Stimulated activated CD4-positive, alpha-beta T cell treated with anti-CD3 and anti-CD28 coated beads, Interleukin-4, amount 100 ng/mL, for 1 hour (primary cell): Measurements from ENCODE around the gene GATA5.

Source experiments
- DNase-seq: peaks from one replicate; pipeline ENCODE4 v3.0.0-alpha.2; 2020

Gene GATA5

DNA sequence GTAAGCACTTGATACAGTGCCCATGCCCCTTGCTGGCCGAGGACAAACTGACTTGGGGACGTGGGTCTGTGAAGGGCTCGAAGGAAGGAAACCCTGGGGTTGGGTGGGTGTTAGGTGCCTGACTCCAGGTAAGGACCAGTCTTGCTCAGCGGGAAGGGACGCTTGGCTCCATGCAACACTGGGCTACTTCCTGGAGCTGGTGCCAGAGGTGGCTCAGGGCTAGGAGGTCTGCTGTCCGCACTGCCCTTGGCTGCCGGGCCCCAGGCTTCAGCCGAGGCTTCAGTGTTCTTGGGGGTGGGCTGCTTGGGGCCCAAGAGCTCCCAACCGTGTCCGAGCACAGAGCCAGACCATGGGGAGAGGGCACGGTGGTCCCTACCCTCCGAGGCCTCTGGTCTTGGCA, 5.3 kb downstream of the GATA5 start:
- no peak for DNase-seq

DNA sequence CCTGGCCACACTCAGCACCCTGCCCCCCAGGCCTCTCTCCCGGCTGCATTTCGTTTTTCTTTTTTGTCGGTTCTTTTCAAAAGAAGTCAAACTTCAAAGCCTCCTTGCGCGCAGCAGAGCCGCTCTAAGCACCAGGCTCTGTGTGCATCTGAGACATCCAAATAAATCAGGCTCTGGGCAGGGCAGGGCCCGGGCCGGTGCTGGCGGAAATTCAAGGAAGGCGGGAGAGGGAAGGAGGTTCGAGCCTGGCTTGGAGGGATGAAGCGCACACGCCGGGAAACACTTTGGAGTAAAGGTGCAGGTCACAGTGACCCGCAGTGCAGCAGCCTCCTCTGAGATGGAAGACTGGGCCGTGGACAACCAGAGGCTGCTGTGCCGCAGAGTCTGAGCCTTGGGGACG, 5.8 kb downstream of the GATA5 start:
- DNase-seq, result no peak

- DNase-seq, result no peak
Observed at GRCh38 chr20:62469352-62469751, 6.4 kb downstream of the GATA5 start.

DNA sequence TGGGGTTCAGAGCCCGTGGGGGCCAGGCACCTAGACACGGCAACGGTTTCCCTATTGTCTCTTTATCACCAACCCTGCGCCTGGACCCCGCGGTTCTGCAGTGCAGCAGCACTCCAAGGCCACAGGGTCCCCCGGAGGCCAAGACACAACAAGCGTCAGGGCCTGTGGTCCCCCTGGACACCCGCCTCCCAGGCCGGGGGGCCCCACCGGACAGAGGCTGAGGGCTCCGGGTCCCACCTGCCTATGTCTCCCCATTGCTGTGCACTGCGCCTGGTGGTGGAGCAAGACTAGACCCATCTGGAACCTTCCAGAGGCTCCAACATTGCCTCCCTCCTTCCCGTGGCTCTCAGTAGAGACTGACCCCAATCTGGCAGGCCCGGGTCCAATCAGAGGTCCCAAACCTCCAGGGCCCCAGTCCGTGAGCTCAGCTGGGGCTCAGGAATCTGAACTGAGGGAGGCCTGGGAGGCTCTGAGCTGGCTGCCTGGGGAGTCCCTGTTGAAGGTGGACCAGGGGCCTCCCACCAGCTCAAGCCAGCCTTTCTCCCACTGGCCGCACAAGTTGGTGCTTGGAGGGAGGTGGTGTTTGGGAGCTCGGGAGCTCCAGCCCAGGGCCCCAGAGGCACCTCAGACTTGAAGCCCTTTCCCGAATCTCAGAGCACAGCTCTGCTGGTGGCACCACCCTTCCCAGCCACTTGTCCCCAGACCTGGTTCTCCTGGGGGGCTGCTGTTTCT, 8.8 kb downstream of the GATA5 start:
- DNase-seq, result no peak

DNA sequence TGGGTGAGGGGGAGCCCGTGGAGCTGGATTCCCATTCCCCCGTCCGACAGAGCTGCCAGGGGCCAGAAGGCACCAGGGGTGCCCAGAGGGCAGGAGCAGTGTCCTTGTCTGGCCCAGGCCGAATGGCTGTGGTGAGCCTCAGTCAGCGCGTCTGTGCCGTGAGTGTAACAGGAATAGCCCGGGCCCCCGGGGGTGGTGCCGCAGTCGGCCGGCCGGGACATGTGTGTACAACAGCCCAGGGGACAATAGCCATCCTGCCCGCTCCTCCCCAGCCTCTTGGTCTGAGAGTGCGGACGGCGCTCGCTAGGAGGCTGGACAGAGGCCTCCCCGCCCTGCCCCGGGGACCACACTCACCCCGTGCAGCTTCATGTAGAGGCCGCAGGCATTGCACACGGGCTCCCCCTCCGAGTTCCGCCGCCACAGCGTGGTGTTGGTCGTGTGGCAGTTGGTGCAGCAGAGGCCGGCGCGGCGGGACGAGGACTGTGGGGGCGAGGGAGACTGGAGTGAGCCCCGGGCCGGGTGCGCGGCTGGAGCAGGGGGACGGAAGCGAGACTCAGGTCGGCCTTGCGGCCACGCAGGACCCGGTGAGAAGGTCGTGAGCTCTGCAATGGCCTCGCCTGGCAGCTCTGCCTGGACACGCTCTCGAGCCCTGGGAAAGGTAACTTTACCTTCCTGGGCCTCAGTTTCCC, 9.6 kb downstream of the GATA5 start:
- no peak for DNase-seq

- DNase-seq, result no peak
Observed at GRCh38 chr20:62464990-62465389, 10.8 kb downstream of the GATA5 start.

DNA sequence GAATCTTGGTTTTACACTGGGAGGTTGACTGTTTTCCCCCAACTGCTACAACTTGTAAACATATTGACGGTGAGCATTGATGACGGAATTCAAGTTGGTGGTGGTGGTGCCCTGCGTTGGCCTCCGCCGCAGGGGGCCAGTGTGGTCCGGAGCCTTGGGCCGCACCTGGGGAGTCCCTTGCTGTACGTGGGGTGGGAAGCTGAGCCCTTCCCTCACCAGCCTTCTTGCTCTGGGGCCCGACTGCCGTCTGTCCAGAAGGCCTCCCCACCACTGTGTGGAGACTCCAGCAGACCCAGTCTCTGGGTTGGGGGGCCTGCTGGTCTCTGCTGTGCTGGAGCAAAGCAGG, 11.4 kb downstream of the GATA5 start:
- DNase-seq, result no peak

- no peak for DNase-seq
Observed at GRCh38 chr20:62463651-62464424, 12.0 kb downstream of the GATA5 start.

DNA sequence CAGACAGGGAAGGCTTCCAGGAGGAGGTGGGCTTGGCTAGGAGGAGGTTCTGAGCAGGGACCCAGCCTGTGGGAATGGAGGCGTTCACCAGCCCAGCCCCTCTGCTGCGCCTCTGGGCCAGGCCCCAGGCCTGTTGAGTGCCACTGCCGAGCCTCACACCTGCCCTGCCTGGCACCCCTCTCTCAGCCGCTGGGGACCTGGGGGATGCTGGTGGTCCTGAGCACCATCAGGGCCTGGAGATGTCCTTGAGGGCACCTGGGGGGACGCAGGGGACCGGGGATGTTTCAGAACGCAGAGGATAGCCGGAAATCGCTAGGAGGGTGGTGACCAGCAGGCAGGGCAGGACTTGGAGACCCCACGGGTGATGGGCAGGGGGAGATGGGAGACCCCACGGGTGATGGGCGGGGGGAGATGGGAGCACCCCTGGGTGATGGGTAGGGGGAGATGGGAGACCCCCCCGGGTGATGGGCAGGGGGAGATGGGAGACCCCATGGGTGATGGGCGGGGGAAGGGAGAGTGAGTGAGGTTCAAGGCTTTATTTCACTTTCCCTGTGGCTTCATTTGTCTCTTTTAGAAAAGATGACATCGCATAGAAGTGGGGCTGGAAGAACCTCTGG, 12.7 kb downstream of the GATA5 start:
- DNase-seq, result no peak

- DNase-seq, result no peak
Observed at GRCh38 chr20:62461834-62462233, 14.0 kb downstream of the GATA5 start.

DNA sequence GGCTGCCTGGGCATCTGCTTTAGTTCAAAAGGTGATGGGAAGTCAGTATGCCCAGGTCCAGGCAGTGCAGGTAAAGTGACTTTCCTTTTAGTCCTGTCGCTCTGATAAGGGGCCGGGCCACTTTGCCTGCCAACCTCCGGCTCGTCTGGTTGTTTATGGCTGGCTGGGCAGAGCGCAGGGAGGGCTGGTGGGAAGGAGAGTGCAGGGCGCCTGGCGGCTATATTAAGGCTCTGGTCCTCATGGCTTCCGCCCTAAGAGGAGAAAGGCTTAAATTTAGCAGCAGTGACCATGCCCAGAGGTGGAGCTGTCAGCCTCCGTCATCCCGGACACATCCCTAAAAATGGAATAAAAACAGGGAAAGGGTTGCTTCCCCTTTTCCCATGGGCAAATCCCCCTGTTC, 14.6 kb downstream of the GATA5 start:
- DNase-seq, result no peak

DNA sequence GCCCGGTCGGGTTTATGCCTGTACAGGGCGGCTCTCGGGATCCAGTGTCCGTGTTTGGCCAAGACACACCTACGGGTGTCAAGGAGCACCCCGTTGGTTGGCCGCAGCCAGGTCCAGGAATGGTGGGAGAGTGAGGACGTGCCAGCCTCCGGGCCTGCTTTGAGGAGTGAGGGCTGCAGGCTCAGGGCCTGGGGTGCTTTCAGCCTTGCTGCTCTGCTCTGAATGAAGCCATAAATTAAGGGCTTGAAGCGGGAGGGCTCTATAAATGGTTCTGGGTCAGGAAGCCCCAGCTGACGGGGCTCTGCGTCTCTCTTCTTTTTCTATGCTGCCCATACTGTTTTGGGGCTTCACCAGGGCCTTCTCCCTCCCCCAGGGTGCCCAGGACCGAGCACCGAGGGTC, 15.1 kb downstream of the GATA5 start:
- no peak for DNase-seq

GRCh38 chr20:62459488-62459887, 16.3 kb downstream of the GATA5 start:
- DNase-seq, result no peak

GRCh38 chr20:62458275-62459251, 17.2 kb downstream of the GATA5 start:
- no peak for DNase-seq

- DNase-seq, result no peak
Observed at GRCh38 chr20:62457831-62458230, 18.0 kb downstream of the GATA5 start.

- DNase-seq, result no peak
Observed at GRCh38 chr20:62457098-62457497, 18.7 kb downstream of the GATA5 start.

GRCh38 chr20:62455929-62456328, 19.9 kb downstream of the GATA5 start:
- DNase-seq, result no peak

GRCh38 chr20:62454904-62455636, 20.7 kb downstream of the GATA5 start:
- no peak for DNase-seq

GRCh38 chr20:62453186-62453808, 22.5 kb downstream of the GATA5 start:
- DNase-seq, result no peak

DNA sequence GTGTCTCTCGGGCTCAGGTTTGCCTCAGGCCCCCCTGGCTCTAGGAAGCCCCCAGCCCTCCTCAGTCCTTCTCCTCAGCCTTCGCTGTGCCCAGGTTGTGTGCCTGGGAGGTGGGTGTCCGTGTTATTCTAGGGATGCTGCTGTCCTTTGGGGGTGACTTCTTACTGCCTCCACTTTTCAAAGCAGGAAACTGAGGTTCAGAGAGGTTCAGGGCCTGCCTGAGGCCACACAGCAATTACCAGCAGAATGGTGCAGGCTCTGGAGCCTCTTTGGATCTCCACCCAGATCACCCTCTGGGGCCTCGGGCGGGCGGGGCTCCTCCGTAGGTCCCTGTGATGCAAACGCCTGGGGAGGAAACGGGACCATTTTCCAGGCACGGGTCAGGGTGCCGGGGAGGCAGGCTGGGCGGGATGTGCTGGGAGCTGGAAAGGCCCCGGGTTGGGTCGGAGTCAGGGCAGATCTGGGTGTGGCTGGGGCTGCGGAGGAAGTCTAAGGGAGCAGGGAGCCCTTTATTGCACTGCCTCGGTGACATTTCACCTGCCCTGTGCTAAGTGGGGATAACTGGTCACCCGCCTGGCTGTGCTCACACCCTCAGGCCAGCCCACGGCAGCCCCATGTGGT, 23.2 kb downstream of the GATA5 start:
- no peak for DNase-seq

DNA sequence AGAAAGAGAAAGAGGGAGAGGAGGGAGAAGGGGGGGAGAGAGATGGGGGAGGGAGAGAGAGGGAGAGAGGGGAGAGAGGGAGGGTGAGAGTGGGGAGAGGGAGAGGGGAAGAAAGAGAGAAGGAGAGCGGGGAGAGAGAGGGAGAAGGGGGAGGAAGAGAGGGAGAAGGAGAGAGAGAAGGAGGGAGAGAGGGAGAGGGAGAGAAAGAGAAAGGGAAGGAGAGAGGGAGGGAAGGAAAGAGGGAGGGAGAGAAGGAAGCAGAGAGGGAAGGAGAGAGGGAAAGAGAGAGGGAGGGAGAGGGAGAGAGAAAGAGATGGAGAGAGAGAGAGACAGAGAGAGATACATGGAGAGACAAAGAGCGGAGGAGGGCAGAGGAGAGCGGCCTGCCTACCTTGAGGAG, 23.8 kb downstream of the GATA5 start:
- no peak for DNase-seq
